Measurements from ENCODE around the gene SLC25A30.
A peak's percentile ranks its signal among the peaks of the same experiment; 100 is the strongest.
"Not testable (repeated sequence)": the region's sequence is repeated elsewhere in the genome, so short reads cannot be mapped to it uniquely, and the experiment has no call there.

Gene SLC25A30

GRCh38 chr13:45432737-45433380 is 14.7 kb upstream of the SLC25A30 start:
- DNase-seq (ENCODE audit: low read depth in 2 of 2, low spot score in 1 of 2): no peak

GRCh38 chr13:45426056-45426841 is 8.1 kb upstream of the SLC25A30 start:
- DNase-seq (ENCODE audit: low read depth in 2 of 2, low spot score in 1 of 2): not testable (repeated sequence)

- no peak for DNase-seq (ENCODE audit: low read depth in 2 of 2, low spot score in 1 of 2)
Observed at GRCh38 chr13:45422731-45423292, 4.6 kb upstream of the SLC25A30 start.

DNA sequence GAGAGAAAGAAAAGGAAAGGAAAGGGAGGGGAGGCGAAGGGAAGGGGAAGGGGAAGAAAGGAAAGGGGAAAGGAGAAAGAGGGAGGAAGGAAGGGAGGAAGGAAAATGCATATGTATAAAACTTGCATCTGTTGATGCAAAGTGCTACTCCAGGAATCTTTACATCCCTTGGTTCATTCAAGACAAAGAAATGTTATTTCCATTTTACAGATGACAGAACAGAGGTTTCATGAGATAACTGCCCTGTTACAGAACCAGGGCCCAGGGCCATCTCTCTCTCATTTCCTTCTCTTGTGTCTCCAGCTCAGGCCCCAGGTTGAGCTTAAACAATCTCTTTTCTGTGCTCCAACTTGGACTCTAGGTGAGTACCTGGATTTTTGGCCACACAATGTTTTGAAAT is 1.8 kb upstream of the SLC25A30 start:
- DNase-seq (ENCODE audit: low read depth in 2 of 2, low spot score in 1 of 2): no peak

DNA sequence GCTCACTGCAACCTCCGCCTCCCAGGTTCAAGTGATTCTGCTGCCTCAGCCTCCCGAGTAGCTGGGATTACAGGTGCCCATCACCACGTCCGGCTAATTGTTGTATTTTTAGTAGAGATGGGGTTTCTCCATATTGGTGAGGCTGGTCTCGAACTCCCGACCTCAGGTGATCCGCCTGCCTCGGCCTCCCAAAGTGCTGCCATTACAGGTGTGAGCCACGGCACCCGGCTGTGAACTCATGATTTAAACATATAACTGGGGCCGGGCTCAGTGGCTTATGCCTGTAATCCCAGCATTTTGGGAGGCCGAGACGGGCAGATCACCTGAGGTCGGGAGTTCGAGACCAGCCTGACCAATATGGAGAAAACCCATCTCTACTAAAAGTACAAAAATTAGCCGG is 1.2 kb upstream of the SLC25A30 start:
- not testable (repeated sequence) for DNase-seq (ENCODE audit: low read depth in 2 of 2, low spot score in 1 of 2)

- DNase-seq (ENCODE audit: low read depth in 2 of 2, low spot score in 1 of 2): no peak
Observed at GRCh38 chr13:45416516-45417128, 1.6 kb downstream of the SLC25A30 start.

DNA sequence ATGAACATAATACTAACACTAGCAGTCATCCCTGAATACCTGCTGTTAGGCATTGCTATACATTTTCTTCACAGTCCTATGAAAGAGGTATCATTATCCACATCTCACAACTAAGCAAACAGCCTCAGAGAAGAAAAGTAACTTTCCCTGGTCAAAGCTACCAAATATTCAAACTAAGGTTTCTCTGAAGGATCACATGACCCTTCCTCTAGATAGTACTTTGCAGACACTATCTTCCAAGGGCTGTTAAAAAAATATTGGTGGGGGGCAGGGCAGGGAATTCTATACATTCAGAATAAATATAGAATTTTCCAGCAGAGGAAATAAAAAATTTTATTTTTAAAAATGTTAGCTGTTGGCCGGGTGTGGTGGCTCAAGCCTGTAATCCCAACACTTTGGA is 3.1 kb downstream of the SLC25A30 start:
- DNase-seq (ENCODE audit: low read depth in 2 of 2, low spot score in 1 of 2): no peak

DNA sequence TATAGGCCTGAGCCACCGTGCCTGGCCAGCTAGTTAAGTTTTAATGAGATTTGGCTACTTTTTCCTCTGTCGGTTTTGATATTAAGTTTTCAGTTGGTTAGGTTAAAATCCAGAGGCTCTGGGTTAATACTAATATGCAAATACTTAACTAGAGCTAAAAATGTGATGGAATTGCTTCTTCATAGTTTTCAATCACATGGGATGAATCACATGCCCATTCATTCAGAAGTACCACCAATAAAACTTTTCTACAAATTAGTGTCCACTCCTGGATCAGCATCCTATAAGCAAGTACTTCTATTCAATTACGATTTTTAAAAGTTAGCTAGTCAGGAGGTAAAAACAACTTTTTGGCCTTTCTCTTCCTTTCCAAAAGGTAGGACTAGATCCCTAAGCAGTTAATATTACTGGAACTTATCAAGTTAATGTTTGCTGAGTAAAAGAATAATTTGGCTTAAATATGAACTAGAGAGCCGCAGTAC is 4.3 kb downstream of the SLC25A30 start:
- no peak for DNase-seq (ENCODE audit: low read depth in 2 of 2, low spot score in 1 of 2)

GRCh38 chr13:45412274-45413049 is 5.7 kb downstream of the SLC25A30 start:
- DNase-seq (ENCODE audit: low read depth in 2 of 2, low spot score in 1 of 2): no peak

DNA sequence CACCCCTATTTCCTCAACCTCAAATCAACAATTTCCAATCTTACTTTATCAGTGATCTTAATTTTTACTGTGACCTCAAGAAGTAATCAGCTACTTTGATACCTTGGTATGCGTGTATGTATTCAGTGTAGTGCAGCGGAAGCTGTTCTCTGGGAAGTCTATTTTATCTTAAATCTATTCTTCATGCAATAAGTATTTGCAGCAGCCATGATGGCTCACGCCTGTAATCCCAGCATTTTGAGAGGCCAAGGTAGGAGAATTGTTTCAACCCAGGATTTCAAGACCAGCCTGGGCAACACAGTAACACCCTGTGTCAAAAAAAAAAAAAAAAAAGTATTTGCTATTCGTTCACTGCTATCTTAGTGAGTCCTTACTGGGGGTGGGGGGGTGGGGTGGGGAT is 6.5 kb downstream of the SLC25A30 start:
- no peak for DNase-seq (ENCODE audit: low read depth in 2 of 2, low spot score in 1 of 2)

GRCh38 chr13:45411221-45411620 is 7.0 kb downstream of the SLC25A30 start:
- no peak for DNase-seq (ENCODE audit: low read depth in 2 of 2, low spot score in 1 of 2)

DNA sequence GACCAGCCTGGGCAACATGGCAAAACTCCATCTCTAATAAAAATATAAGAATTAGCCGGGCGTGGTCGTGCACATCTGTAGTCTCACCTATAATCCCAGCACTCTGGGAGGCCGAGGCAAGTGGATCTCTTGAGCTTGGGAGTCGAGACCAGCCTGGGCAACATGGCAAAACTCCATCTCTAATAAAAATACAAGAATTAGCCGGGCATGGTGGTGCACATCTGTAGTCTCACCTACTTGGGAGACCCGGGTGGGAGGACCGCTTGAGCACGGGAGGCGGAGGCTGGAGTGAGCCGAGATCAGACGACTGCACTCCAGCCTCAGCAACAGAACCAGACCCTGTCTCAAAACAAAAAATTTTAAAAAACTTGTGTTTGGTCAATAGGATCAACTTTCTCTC is 7.7 kb downstream of the SLC25A30 start:
- DNase-seq (ENCODE audit: low read depth in 2 of 2, low spot score in 1 of 2): no peak

- no peak for DNase-seq (ENCODE audit: low read depth in 2 of 2, low spot score in 1 of 2)
Observed at GRCh38 chr13:45410001-45410400, 8.2 kb downstream of the SLC25A30 start.

- no peak for DNase-seq (ENCODE audit: low read depth in 2 of 2, low spot score in 1 of 2)
Observed at GRCh38 chr13:45406421-45406820, 11.8 kb downstream of the SLC25A30 start.

DNA sequence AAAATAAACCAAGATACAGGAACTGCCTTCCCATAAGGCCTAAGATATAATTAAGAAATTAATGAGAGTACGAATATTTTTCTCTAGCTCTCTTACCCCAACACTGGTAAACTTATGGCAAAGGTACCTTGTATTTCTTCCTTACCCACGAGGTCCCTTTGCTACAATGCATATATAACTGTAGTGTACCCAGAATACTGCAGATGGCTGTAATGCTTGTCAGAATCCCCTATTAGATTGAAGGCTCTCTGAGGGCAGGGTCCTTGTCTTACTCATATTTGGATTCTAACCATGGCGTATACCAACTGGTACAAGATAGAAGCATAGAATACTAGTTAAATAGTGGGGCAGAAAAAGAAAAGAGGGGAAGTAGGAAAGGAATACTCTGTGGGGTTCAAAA is 15.1 kb downstream of the SLC25A30 start:
- DNase-seq (ENCODE audit: low read depth in 2 of 2, low spot score in 1 of 2): no peak

GRCh38 chr13:45402641-45403040 is 15.5 kb downstream of the SLC25A30 start:
- DNase-seq (ENCODE audit: low read depth in 2 of 2, low spot score in 1 of 2): no peak

- no peak for DNase-seq (ENCODE audit: low read depth in 2 of 2, low spot score in 1 of 2)
Observed at GRCh38 chr13:45401314-45401713, 16.9 kb downstream of the SLC25A30 start.

GRCh38 chr13:45398877-45399276 is 19.3 kb downstream of the SLC25A30 start:
- peak in 1 of 2 donors; percentile 29 for DNase-seq (ENCODE audit: low read depth in 2 of 2, low spot score in 1 of 2)

DNA sequence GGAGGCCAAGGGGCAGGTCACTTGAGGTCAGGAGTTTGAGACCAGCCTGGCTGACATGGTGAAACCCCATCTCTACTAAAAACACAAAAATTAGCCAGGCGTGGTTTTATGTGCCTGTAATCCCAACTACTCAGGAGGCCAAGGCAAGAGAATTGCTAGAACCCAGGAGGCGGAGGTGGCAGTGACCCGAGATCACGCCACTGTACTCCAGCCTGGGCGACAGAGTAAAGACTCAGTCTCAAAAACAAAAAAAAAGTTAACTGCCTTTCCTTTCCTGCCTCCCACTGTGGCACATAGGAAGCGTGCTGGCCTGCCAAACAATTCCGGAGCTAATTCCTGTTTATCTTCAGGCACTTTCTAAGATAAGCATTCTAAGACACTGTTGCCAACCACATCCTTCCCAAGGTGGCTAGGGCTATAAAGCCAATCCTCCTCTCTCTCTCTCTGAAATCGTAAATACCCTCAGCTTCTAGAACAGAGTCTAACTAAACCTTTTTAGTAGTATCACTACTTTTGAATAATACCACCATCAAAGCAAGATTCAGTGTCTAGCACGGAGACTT is 21.6 kb downstream of the SLC25A30 start:
- no peak for DNase-seq (ENCODE audit: low read depth in 2 of 2, low spot score in 1 of 2)

DNA sequence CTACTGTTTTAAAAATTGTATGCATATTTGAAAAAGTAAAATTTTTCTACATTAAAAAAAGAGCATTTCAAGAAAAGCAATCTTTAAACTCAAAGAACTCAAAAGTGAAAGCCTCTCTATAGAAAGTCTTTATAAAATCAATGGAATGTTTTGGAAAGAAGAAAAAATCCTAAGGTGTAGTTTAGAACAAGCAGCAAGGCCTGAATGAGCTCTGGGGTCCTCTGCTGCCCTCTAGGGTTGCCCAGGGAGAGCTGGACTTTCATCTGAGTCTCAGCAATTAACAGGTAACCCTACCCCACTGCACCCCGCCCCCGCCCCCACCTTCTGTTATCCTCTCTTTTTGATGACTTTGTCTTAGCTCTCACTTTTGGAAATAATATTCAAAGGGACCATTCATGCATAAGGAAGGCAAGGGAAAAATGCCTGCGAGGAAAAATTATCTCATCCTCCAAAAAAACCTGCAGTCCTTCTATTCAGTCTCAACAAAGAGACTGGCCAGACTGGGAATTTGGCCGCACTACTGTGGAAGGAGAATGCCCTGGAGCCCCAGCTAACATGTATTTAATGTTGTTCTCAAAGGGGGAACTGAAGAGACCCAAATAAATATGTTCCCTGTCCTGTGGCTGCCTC is 24.1 kb downstream of the SLC25A30 start:
- DNase-seq (ENCODE audit: low read depth in 2 of 2, low spot score in 1 of 2): no peak
